Tibial artery (tissue), 4 donors: ENCODE measurements around the gene NTN1.

Experiments used
- DNase-seq, 2 donors: peaks; one replicate each; pipeline ENCODE4 v3.0.0-alpha.2; 2019
- H3K27ac ChIP-seq, 2 donors: fragments of 200-600 bp; sonication (generic) in 1 of 2; 1 replicate in 1 of 2; 2 replicates in 1 of 2; pipeline ENCODE4 v1.5.1; 2018 to 2019; ENCODE audit warnings: mild to moderate bottlenecking in 1 of 2
- H3K27me3 ChIP-seq, 2 donors: fragments of 200-600 bp; sonication (generic) in 1 of 2; one replicate each; pipeline versions ENCODE4 v1.5.1 to v1.6.0; 2016 to 2019
- H3K36me3 ChIP-seq, 3 donors: fragments of 200-600 bp; sonication (generic) in 2 of 3; one replicate each; pipeline ENCODE4 v1.5.1; 2016 to 2019; ENCODE audit warnings: mild to moderate bottlenecking in 2 of 3
- H3K4me1 ChIP-seq, 4 donors: fragments of 200-600 bp; sonication (generic) in 2 of 4; 1 replicate in 3 of 4; 2 replicates in 1 of 4; pipeline ENCODE4 v1.5.1; 2016 to 2019
- H3K4me3 ChIP-seq, 2 donors: fragments of 200-600 bp; sonication (generic) in 1 of 2; 1 replicate in 1 of 2; 2 replicates in 1 of 2; pipeline ENCODE4 v1.5.1; 2018 to 2019; ENCODE audit warnings: mild to moderate bottlenecking in 2 of 2
- H3K9me3 ChIP-seq, 3 donors: fragments of 200-600 bp; sonication (generic) in 1 of 3; one replicate each; pipeline ENCODE4 v1.5.1; 2016 to 2019
- intact Hi-C: fragments of 100-400 bp; cut with DNase I; formaldehyde crosslinking; loops from one replicate; pipeline ENCODE4 v1.15.0; 2023; ENCODE audit warnings: low total_unique reads
- TF ChIP-seq, protein P1 (sequence below), 2 experiments: fragments of 200-600 bp in 1 of 2; fragments of 450-650 bp in 1 of 2; IDR thresholded peaks; one replicate each; pipeline ENCODE4 v1.5.1; 2017 to 2019; ENCODE audit warnings: antibody characterized with exemption in 2 of 2, mild to moderate bottlenecking in 1 of 2, moderate library complexity in 1 of 2

NTN1 gene

DNA sequence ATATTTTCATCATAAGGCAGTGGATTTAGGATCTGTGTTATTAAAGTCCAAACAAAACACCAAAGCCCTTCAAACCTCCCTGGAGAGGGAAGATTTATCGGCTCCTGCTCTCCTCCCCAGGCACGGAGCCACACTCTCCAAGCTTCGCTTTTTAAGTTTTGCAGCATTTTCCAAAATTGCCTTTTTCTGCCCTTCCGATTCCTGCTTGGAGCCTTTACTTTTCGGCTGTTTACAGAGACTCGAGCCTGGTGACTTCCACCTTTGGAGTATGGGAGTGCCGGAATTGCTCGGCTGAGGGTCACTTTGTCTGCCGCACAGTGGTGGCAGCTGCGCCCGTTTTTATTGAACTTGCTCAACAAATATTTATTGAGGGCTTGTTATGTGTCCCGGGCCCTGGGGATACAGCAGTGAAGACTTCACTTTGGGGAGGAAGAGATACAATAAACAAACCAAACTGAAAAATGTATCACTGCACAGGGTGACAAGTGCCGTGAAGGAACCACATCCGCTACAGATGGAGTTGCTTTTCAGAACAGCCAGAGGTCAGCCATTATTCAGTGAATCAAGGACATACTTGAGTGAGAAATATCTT lies 185.5 kb downstream of the NTN1 start:
- Histone ChIP-seq H3K27me3 (no peaks in the 10 kb centered on the region), H3K4me3 (peak overlapping the region; percentile 5 to 10), H3K9me3 (no peaks in the 10 kb centered on the region), H3K36me3 (no peaks in the 10 kb centered on the region), H3K27ac (peak overlapping the region; percentile 28 to 69), H3K4me1 (peaks cover 0 to 23% (median 18%) of the 10 kb centered on the region in 4 donors)
- TF ChIP-seq, protein P1, sequence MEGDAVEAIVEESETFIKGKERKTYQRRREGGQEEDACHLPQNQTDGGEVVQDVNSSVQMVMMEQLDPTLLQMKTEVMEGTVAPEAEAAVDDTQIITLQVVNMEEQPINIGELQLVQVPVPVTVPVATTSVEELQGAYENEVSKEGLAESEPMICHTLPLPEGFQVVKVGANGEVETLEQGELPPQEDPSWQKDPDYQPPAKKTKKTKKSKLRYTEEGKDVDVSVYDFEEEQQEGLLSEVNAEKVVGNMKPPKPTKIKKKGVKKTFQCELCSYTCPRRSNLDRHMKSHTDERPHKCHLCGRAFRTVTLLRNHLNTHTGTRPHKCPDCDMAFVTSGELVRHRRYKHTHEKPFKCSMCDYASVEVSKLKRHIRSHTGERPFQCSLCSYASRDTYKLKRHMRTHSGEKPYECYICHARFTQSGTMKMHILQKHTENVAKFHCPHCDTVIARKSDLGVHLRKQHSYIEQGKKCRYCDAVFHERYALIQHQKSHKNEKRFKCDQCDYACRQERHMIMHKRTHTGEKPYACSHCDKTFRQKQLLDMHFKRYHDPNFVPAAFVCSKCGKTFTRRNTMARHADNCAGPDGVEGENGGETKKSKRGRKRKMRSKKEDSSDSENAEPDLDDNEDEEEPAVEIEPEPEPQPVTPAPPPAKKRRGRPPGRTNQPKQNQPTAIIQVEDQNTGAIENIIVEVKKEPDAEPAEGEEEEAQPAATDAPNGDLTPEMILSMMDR (IDR thresholded peaks at IDR 0.05): no peak
- no peak for DNase-seq
- intact Hi-C loops: no loop called here

DNA sequence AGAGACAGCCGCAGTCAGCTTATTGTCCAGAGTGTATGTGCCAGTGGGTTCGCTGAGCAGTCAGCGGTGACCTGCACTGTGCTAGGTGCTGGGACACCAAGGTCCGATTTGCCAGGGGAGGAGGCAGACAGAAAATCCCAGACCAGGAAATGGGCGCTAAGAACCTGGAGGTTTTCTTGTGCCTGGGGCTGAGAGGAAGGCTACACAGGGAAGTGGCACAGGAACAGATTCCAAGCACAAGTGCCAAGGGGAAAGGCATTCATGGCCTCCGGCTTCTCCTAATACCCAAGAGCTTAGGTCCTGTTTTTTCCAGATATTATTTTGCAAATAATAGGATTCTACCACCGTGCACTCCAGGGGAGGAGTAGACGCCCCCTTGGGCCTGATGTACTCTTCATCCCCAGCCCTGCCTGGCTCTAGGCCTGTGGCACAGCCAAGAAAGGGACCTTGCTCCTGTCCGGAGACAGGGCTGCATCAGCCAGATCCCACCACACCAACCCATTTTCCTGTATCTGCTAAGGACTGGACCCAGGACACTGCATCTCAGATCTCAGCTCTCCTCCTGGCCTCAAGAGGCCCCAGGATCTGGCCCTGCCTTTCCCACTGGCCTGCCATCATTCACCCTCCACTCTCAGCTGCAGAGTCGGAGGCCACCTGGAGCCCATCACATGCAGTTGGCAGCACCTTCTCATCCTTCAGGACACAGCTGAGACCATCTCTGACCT lies 187.2 kb downstream of the NTN1 start:
- no peaks in the 10 kb centered on the region for H3K27me3 ChIP-seq
- H3K27ac ChIP-seq: no peak overlapping the region
- H3K4me1 ChIP-seq: peaks cover 0 to 23% (median 18%) of the 10 kb centered on the region in 4 donors
- intact Hi-C loops: loop anchor here (1.0 kb wide), 1 partner anchor 9 kb away; no protein-coding TSS in a partner anchor
- TF ChIP-seq, protein P1 (IDR thresholded peaks at IDR 0.05): no peak
- DNase-seq: no peak
- H3K4me3 ChIP-seq: no peak overlapping the region
- H3K9me3 ChIP-seq: no peaks in the 10 kb centered on the region
- no peaks in the 10 kb centered on the region for H3K36me3 ChIP-seq

DNA sequence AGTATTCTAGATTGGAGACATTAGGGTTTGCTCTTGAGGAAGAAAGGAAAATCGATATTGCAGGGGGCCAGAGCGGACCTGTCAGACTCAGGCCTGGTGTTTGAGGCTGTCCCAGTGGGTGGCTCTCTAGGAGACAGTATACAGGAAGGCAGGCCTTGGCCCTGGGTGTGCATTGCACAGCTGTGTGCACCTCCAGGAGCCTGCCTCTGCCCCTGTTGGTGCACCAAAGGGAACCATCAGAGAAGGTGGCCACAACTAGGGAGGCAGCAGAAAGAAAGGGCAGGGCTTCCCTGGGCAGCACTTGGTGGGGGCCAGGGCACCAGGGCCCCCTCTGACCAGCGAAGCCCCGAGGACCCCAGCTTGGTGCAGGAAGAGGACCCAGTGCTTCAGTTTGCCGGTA lies 188.0 kb downstream of the NTN1 start:
- Histone ChIP-seq H3K4me3 (no peak overlapping the region), H3K36me3 (no peaks in the 10 kb centered on the region), H3K27ac (no peak overlapping the region), H3K4me1 (peaks cover 0 to 23% (median 18%) of the 10 kb centered on the region in 4 donors), H3K9me3 (no peaks in the 10 kb centered on the region), H3K27me3 (no peaks in the 10 kb centered on the region)
- TF ChIP-seq, protein P1 (IDR thresholded peaks at IDR 0.05): no peak
- DNase-seq: no peak
- intact Hi-C loops: no loop called here

DNA sequence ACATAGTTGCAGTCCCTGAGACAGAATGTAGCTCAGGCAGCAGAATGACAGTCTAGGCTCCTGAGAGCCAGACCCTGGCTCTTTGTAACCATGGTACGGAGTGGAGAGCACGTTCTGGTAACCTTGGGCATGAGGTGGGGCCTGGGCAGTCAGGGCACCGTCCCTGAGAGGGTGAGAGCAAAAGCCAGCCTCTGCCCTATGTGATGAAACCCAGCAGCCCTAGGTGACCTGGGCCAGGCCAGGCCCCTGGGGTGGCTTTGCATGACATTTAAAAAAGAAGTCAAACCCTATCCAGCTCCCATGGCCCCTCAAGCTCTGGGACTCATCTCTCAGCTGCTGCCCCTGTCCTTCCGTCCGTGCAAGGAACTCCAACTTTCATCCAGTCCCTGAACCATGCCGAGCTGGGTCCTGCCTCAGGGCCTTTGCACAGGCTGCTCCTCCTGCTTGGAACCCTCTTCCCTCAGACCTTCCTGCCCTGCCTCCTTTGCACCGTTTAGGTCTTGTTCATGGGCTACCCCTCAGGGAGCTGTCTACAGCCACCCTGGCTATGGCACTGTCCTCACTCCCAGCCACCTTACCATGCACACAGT lies 188.6 kb downstream of the NTN1 start:
- DNase-seq: no peak
- Histone ChIP-seq H3K27me3 (no peaks in the 10 kb centered on the region), H3K4me1 (peaks cover 0 to 23% (median 18%) of the 10 kb centered on the region in 4 donors), H3K4me3 (no peak overlapping the region), H3K27ac (no peak overlapping the region), H3K9me3 (no peaks in the 10 kb centered on the region), H3K36me3 (no peaks in the 10 kb centered on the region)
- intact Hi-C loops: no loop called here
- TF ChIP-seq, protein P1 (IDR thresholded peaks at IDR 0.05): no peak

DNA sequence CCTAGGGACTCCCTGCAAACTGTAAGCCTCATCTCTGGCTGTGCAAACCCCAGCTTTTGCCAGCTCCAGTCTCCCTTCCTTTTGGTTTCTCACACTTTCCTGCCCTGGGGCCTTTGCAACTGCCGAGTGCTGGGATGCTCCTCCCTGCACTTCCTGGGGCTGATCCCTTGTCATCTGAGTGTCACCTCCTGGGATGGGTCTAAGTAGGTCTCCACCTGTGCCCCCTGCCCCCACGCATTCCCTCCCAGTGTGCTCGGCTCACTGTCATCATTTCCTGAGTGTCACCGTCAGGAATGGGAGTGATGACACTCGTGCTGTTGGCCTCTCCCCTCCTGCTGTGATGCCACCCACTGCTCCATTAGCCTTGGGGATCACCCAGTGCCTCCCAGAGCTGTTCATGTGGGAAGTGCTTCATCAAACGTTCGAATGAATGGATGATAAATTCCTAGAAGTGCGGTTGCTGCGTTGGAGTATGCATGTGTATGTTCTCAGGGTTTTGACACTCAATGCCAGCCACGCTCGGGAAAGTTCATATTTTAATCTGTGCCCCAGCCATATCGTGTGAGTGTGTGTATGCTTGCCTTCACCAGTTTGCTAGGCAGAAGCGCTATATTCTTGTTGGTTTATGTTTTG lies 189.9 kb downstream of the NTN1 start:
- Histone ChIP-seq H3K27ac (no peak overlapping the region), H3K36me3 (peaks cover 0 to 11% (median 0%) of the 10 kb centered on the region in 3 donors), H3K27me3 (no peaks in the 10 kb centered on the region), H3K4me3 (no peak overlapping the region), H3K9me3 (peaks cover 0 to 5% (median 0%) of the 10 kb centered on the region in 3 donors), H3K4me1 (peaks cover 0 to 12% (median 6%) of the 10 kb centered on the region in 4 donors)
- TF ChIP-seq, protein P1 (IDR thresholded peaks at IDR 0.05): no peak
- intact Hi-C loops: no loop called here
- DNase-seq: no peak
